OCI-LY7 (cell line): ENCODE data around the gene SPTBN4. TPM values are rescaled to one million over a fixed set of nuclear protein-coding genes. Genes with fewer than 3 reads are reported as not detected.

Experiments
- BruUV-seq: library from RNA; stranded (reverse); fragments of 400-500 nt; replicated peaks from 2 replicates; lab custom pipeline; 2021; lab: Mats Ljungman, UMichigan
- CTCF ChIA-PET: fragments of 300-600 bp; sonication (Branson Sonifier 250); formaldehyde crosslinking; loops from one replicate; lab custom pipeline; 2022; ENCODE audit warnings: antibody characterized with exemption; ENCODE audit not compliant: unreplicated experiment; lab: Charles Lee
- POLR2A ChIA-PET: fragments of 300-600 bp; sonication (Branson Sonifier 250); formaldehyde crosslinking; loops from one replicate; lab custom pipeline; 2022; ENCODE audit warnings: antibody characterized with exemption; lab: Charles Lee
- DNase-seq: peaks from one replicate; pipeline ENCODE4 v3.0.0-alpha.2; 2015; ENCODE audit warnings: low spot score
- H2AFZ ChIP-seq: fragments of 200-600 bp; sonication (generic), shearing (Covaris generic); 2 replicates; pipeline ENCODE4 v1.6.1; 2014; ENCODE audit warnings: mild to moderate bottlenecking, antibody characterized with exemption, low read length, moderate library complexity
- H3K27ac ChIP-seq: fragments of 200-600 bp; sonication (generic); 2 replicates; pipeline ENCODE4 v1.5.1; 2014; ENCODE audit warnings: mixed run types, low read depth, mild to moderate bottlenecking, moderate library complexity, low read length, inconsistent platforms; ENCODE audit not compliant: poor library complexity, severe bottlenecking
- H3K36me3 ChIP-seq: fragments of 200-600 bp; sonication (generic); 2 replicates; pipeline ENCODE4 v1.6.1; 2014; ENCODE audit warnings: mild to moderate bottlenecking, antibody characterized with exemption, low read length, moderate library complexity, mixed read lengths; ENCODE audit not compliant: insufficient read depth
- H3K4me1 ChIP-seq: fragments of 200-600 bp; sonication (generic); 2 replicates; pipeline ENCODE4 v1.5.1; 2014; ENCODE audit warnings: mild to moderate bottlenecking, low read length; ENCODE audit not compliant: insufficient read depth, poor library complexity, severe bottlenecking
- H3K4me2 ChIP-seq: fragments of 200-600 bp; sonication (generic); 2 replicates; pipeline ENCODE4 v1.6.1; 2014; ENCODE audit warnings: mild to moderate bottlenecking, low read length
- H3K4me3 ChIP-seq: fragments of 200-600 bp; sonication (generic); 2 replicates; pipeline ENCODE4 v1.5.1; 2014; ENCODE audit warnings: mild to moderate bottlenecking, low read depth, low read length; ENCODE audit not compliant: poor library complexity, severe bottlenecking
- H3K79me2 ChIP-seq: fragments of 200-600 bp; sonication (generic); 2 replicates; pipeline ENCODE4 v1.6.1; 2016; ENCODE audit warnings: low read depth, mild to moderate bottlenecking, low read length, moderate library complexity, mixed read lengths; ENCODE audit not compliant: insufficient read depth
- H3K9me2 ChIP-seq: fragments of 200-600 bp; sonication (generic); 2 replicates; pipeline ENCODE4 v1.6.1; 2016; ENCODE audit warnings: mild to moderate bottlenecking, low read length, mixed read lengths; ENCODE audit not compliant: insufficient read depth
- H3K9me3 ChIP-seq: fragments of 200-600 bp; sonication (generic); 2 replicates; pipeline ENCODE4 v1.6.1; 2014; ENCODE audit warnings: mild to moderate bottlenecking, mixed run types, low read length, mixed read lengths
- H4K20me1 ChIP-seq: fragments of 200-600 bp; sonication (generic); 2 replicates; pipeline ENCODE4 v1.6.1; 2014; ENCODE audit warnings: mild to moderate bottlenecking, antibody characterized with exemption, low read length, moderate library complexity, mixed read lengths; ENCODE audit not compliant: insufficient read depth
- CTCF ChIP-seq: fragments of 200-600 bp; sonication (generic); conservative IDR thresholded peaks from 2 replicates; pipeline ENCODE4 v1.5.1; 2014; ENCODE audit warnings: mild to moderate bottlenecking, antibody characterized with exemption, low read length, moderate library complexity, mixed read lengths
- EZH2phosphoT487 ChIP-seq: fragments of 200-600 bp; sonication (generic); IDR thresholded peaks from 2 replicates; pipeline ENCODE4 v1.6.1; 2018; ENCODE audit warnings: low read depth, borderline replicate concordance, mild to moderate bottlenecking, mixed run types, antibody characterized with exemption, low read length, moderate library complexity, mixed read lengths
- intact Hi-C: fragments of 100-400 bp; cut with micrococcal nuclease; formaldehyde crosslinking; loops from one replicate; pipeline ENCODE4 v1.10.0; 2022; ENCODE audit not compliant: unreplicated experiment
- total RNA-seq, 2 experiments: library from RNA; depleted of rRNA in 1 of 2; stranded (reverse); fragments of >200 nt in 1 of 2; shearing (Covaris generic) in 1 of 2; gene quantifications; 2 replicates each; pipeline ENCODE4 v1.2.3, GENCODE V29; 2014 to 2022

SPTBN4 gene
- total RNA-seq, 2 experiments from 2014 or later, result 4.1 to 6.3 TPM

GRCh38 chr19:40502647-40503319, 36.0 kb downstream of the SPTBN4 start:
- Histone ChIP-seq H3K9me2 (no peaks in the 10 kb centered on the region), H3K79me2 (no peaks in the 10 kb centered on the region), H3K4me3 (no peak overlapping the region), H2AFZ (no peak overlapping the region), H3K9me3 (no peaks in the 10 kb centered on the region), H3K4me1 (no peaks in the 10 kb centered on the region), H3K36me3 (no peaks in the 10 kb centered on the region), H3K27ac (no peak overlapping the region), H4K20me1 (no peaks in the 10 kb centered on the region), H3K4me2 (no peak overlapping the region)
- TF ChIP-seq EZH2phosphoT487 (no peak), CTCF (0 out of 2 replicates have a peak, but pooled peaks have one; percentile 21)
- CTCF ChIA-PET, result no interaction called here
- no TSS peak for BruUV-seq
- intact Hi-C loops, result no loop called here
- DNase-seq, result no peak
- POLR2A ChIA-PET, result no interaction called here

- Histone ChIP-seq H3K4me1 (no peaks in the 10 kb centered on the region), H3K27ac (no peak overlapping the region), H3K9me3 (no peaks in the 10 kb centered on the region), H3K79me2 (no peaks in the 10 kb centered on the region), H3K4me3 (no peak overlapping the region), H3K9me2 (no peaks in the 10 kb centered on the region), H4K20me1 (no peaks in the 10 kb centered on the region), H3K36me3 (no peaks in the 10 kb centered on the region), H3K4me2 (no peak overlapping the region), H2AFZ (no peak overlapping the region)
- DNase-seq, result no peak
- TF ChIP-seq EZH2phosphoT487, result no peak
- TF ChIP-seq CTCF, result no peak
- ChIA-PET POLR2A (no interaction called here), CTCF (no interaction called here)
- intact Hi-C loops, result no loop called here
- no TSS peak for BruUV-seq
These were observed 36.5 kb downstream of the SPTBN4 start for GRCh38 chr19:40503320-40503695.

GRCh38 chr19:40506099-40506498, 39.3 kb downstream of the SPTBN4 start:
- intact Hi-C loops, result no loop called here
- no peaks in the 10 kb centered on the region for H4K20me1 ChIP-seq
- no peak overlapping the region for H2AFZ ChIP-seq
- no peaks in the 10 kb centered on the region for H3K9me2 ChIP-seq
- TF ChIP-seq EZH2phosphoT487 (no peak), CTCF (no peak)
- no peaks in the 10 kb centered on the region for H3K4me1 ChIP-seq
- no peaks in the 10 kb centered on the region for H3K9me3 ChIP-seq
- H3K36me3 ChIP-seq, result no peaks in the 10 kb centered on the region
- no peak overlapping the region for H3K27ac ChIP-seq
- no peaks in the 10 kb centered on the region for H3K79me2 ChIP-seq
- H3K4me3 ChIP-seq, result no peak overlapping the region
- no TSS peak for BruUV-seq
- DNase-seq, result no peak
- POLR2A ChIA-PET, result no interaction called here
- CTCF ChIA-PET, result no interaction called here
- no peak overlapping the region for H3K4me2 ChIP-seq
